PC-3 (cell line): ENCODE data around the gene CD200R1. TPM values are rescaled to one million over a fixed set of nuclear protein-coding genes. Genes with fewer than 3 reads are reported as not detected.

ENCODE experiments used
- ATAC-seq: fragments of 200-7000 bp; cut with Tn5 transposase; 2 replicates; pipeline ENCODE4 v1.9.1; 2020; ENCODE audit warnings: mild to moderate bottlenecking, moderate library complexity
- BruUV-seq: library from RNA; stranded (reverse); fragments of 400-500 nt; replicated peaks from 2 replicates; lab custom pipeline; 2021; lab: Mats Ljungman, UMichigan
- CTCF ChIA-PET: fragments of 300-600 bp; sonication (Branson Sonifier 250); formaldehyde crosslinking; loops from one replicate; lab custom pipeline; 2022; ENCODE audit warnings: antibody characterized with exemption; lab: Charles Lee
- POLR2A ChIA-PET: fragments of 300-600 bp; sonication (Branson Sonifier 250); formaldehyde crosslinking; loops from one replicate; lab custom pipeline; 2022; ENCODE audit warnings: antibody characterized with exemption; ENCODE audit not compliant: unreplicated experiment; lab: Charles Lee
- DNase-seq: peaks from one replicate; pipeline ENCODE4 v3.0.0-alpha.2; 2015
- H2AFZ ChIP-seq: fragments of 300-600 bp; sonication (generic); 2 replicates; pipeline ENCODE4 v1.6.0; 2016; ENCODE audit warnings: antibody characterized with exemption, low read length
- H3F3A ChIP-seq: fragments of 300-600 bp; sonication (generic); one replicate; pipeline ENCODE4 v1.6.0; 2017; ENCODE audit warnings: antibody characterized with exemption, low read length, control low read depth, mild to moderate bottlenecking; ENCODE audit not compliant: unreplicated experiment
- H3K27ac ChIP-seq: fragments of 300-600 bp; sonication (generic); 2 replicates; pipeline ENCODE4 v1.5.1; 2016; ENCODE audit warnings: mild to moderate bottlenecking, low read length
- H3K27me3 ChIP-seq: fragments of 300-600 bp; sonication (generic); 2 replicates; pipeline ENCODE4 v1.6.1; 2016; ENCODE audit warnings: low read length, mixed read lengths
- H3K36me3 ChIP-seq: fragments of 300-600 bp; sonication (generic); 2 replicates; pipeline ENCODE4 v1.6.1; 2016; ENCODE audit warnings: low read depth, mixed run types, low read length, mixed read lengths
- H3K4me1 ChIP-seq: fragments of 300-600 bp; sonication (generic); 2 replicates; pipeline ENCODE4 v1.5.1; 2016; ENCODE audit warnings: low read length; ENCODE audit not compliant: insufficient read depth
- H3K4me2 ChIP-seq: fragments of 300-600 bp; sonication (generic); 2 replicates; pipeline ENCODE4 v1.6.0; 2016; ENCODE audit warnings: low read length
- H3K4me3 ChIP-seq: fragments of 300-600 bp; sonication (generic); 2 replicates; pipeline ENCODE4 v1.5.1; 2016; ENCODE audit warnings: mild to moderate bottlenecking, low read length, mixed read lengths
- H3K79me2 ChIP-seq: fragments of 300-600 bp; sonication (generic); 2 replicates; pipeline ENCODE4 v1.6.1; 2017; ENCODE audit warnings: low read length, mixed read lengths
- H3K9ac ChIP-seq: fragments of 300-600 bp; sonication (generic); 2 replicates; pipeline ENCODE4 v1.6.0; 2016; ENCODE audit warnings: mild to moderate bottlenecking, low read length
- H3K9me2 ChIP-seq: fragments of 300-600 bp; sonication (generic); replicated peaks from 2 replicates; pipeline ENCODE4 v1.6.1; 2016; ENCODE audit warnings: mixed run types, low read length, mixed read lengths
- H3K9me3 ChIP-seq: fragments of 300-600 bp; sonication (generic); 2 replicates; pipeline ENCODE4 v1.6.1; 2016; ENCODE audit warnings: low read length, mixed read lengths
- H4K20me1 ChIP-seq: fragments of 300-600 bp; sonication (generic); 2 replicates; pipeline ENCODE4 v1.6.1; 2016; ENCODE audit warnings: low read length, mixed read lengths
- CTCF ChIP-seq: fragments of 300-600 bp; sonication (generic); conservative IDR thresholded peaks from 2 replicates; pipeline ENCODE4 v1.5.1; 2017; ENCODE audit warnings: antibody characterized with exemption, low read depth, mild to moderate bottlenecking, low read length
- EZH2 ChIP-seq: fragments of 300-600 bp; sonication (generic); IDR thresholded peaks from one replicate; pipeline ENCODE4 v1.6.1; 2017; ENCODE audit warnings: antibody characterized with exemption, mild to moderate bottlenecking, low read length; ENCODE audit not compliant: unreplicated experiment
- EZH2phosphoT487 ChIP-seq: fragments of 300-600 bp; sonication (generic); IDR thresholded peaks from 2 replicates; pipeline ENCODE4 v1.6.1; 2018; ENCODE audit warnings: mild to moderate bottlenecking, antibody characterized with exemption, low read length, borderline replicate concordance
- intact Hi-C: fragments of 100-400 bp; cut with micrococcal nuclease; formaldehyde crosslinking; loops from 2 replicates; pipeline ENCODE4 v1.9.0; 2023
- total RNA-seq: library from RNA; depleted of rRNA; stranded (reverse); fragments of >200 nt; gene quantifications from 2 replicates; pipeline ENCODE4 v1.2.3, GENCODE V29; 2014

The CD200R1 gene
- total RNA-seq, 1 experiment from 2014 or later = not detected

GRCh38 chr3:112966633-112967032 is 8.3 kb downstream of the CD200R1 start:
- Histone ChIP-seq H3K36me3 (no peaks in the 10 kb centered on the region), H3K79me2 (no peaks in the 10 kb centered on the region), H3K9me2 (no peaks in the 10 kb centered on the region), H3F3A (no peaks in the 10 kb centered on the region), H4K20me1 (no peaks in the 10 kb centered on the region), H3K9ac (no peak overlapping the region), H3K4me1 (no peaks in the 10 kb centered on the region), H3K4me3 (no peak overlapping the region), H3K9me3 (no peaks in the 10 kb centered on the region), H3K27ac (no peak overlapping the region), H3K4me2 (no peak overlapping the region), H2AFZ (no peak overlapping the region), H3K27me3 (no peaks in the 10 kb centered on the region)
- intact Hi-C loops = no loop called here
- DNase-seq (no peak), ATAC-seq (no peak)
- ChIA-PET CTCF (interaction anchor here (0.7 kb wide), 1 partner anchor 231 kb away, joined by 4 read pairs; no protein-coding TSS in a partner anchor), POLR2A (no interaction called here)
- no TSS peak for BruUV-seq
- no peak for TF ChIP-seq CTCF
- no peak for TF ChIP-seq EZH2
- TF ChIP-seq EZH2phosphoT487 = no peak

DNA sequence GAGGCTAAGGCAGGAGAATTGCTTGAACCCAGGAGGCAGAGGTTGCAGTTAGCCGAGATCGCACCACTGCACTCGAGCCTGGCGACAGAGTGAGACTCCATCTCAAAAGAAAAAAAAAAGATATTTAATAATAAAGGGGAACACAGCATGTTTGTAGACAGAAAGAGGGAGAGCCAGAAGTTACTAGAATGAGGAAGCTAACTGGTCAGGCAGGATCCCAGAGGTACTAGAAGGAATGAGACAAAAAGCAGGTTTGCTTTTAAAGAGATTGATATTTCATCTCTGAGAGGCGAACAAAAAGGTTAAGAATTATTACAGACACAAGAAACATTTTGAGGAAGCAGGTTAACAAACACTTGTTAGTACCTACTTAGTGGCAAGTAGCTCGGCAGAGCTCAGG is 9.2 kb downstream of the CD200R1 start:
- H3K27me3 ChIP-seq = no peaks in the 10 kb centered on the region
- CTCF ChIA-PET = no interaction called here
- TF ChIP-seq EZH2 = no peak
- no peak for TF ChIP-seq EZH2phosphoT487
- TF ChIP-seq CTCF = no peak
- no TSS peak for BruUV-seq
- no peak overlapping the region for H3K4me2 ChIP-seq
- DNase-seq (no peak), ATAC-seq (no peak)
- intact Hi-C loops = no loop called here
- no peak overlapping the region for H3K27ac ChIP-seq
- H3K9ac ChIP-seq = no peak overlapping the region
- H4K20me1 ChIP-seq = no peaks in the 10 kb centered on the region
- H3K79me2 ChIP-seq = no peaks in the 10 kb centered on the region
- no peaks in the 10 kb centered on the region for H3K4me1 ChIP-seq
- H3K4me3 ChIP-seq = no peak overlapping the region
- no peaks in the 10 kb centered on the region for H3F3A ChIP-seq
- no peaks in the 10 kb centered on the region for H3K9me2 ChIP-seq
- no peaks in the 10 kb centered on the region for H3K36me3 ChIP-seq
- H3K9me3 ChIP-seq = no peaks in the 10 kb centered on the region
- H2AFZ ChIP-seq = no peak overlapping the region
- POLR2A ChIA-PET = no interaction called here

- no peak overlapping the region for H3K4me3 ChIP-seq
- TF ChIP-seq EZH2phosphoT487 = no peak
- TF ChIP-seq EZH2 = no peak
- TF ChIP-seq CTCF = no peak
- no peak overlapping the region for H3K4me2 ChIP-seq
Observed at GRCh38 chr3:112963683-112964082, 11.2 kb downstream of the CD200R1 start.

More at GRCh38 chr3:112963683-112964082, 11.2 kb downstream of the CD200R1 start:
- H3K9ac ChIP-seq = no peak overlapping the region
- BruUV-seq = no TSS peak
- H3K27me3 ChIP-seq = peaks cover 14% of the 10 kb centered on the region; the same call in 1 of the 2 replicates
- no peaks in the 10 kb centered on the region for H3K4me1 ChIP-seq
- no peaks in the 10 kb centered on the region for H3K9me2 ChIP-seq
- H2AFZ ChIP-seq = no peak overlapping the region
- ChIA-PET POLR2A (no interaction called here), CTCF (no interaction called here)
- H3K36me3 ChIP-seq = no peaks in the 10 kb centered on the region
- no peaks in the 10 kb centered on the region for H3K9me3 ChIP-seq
- DNase-seq (no peak), ATAC-seq (no peak)
- no peaks in the 10 kb centered on the region for H3K79me2 ChIP-seq
- no peaks in the 10 kb centered on the region for H4K20me1 ChIP-seq
- intact Hi-C loops = no loop called here
- no peaks in the 10 kb centered on the region for H3F3A ChIP-seq
- H3K27ac ChIP-seq = no peak overlapping the region
